Frontal cortex (tissue), 4 donors: Measurements from ENCODE around the gene SUSD3. TPM values are rescaled to one million over a fixed set of nuclear protein-coding genes. Genes with fewer than 3 reads are reported as not detected.

Experiments used
- DNase-seq, 2 donors: peaks; one replicate each; pipeline ENCODE4 v3.0.0; 2012; ENCODE audit warnings: low spot score in 2 of 2
- FAIRE-seq: peaks from 2 replicates; lab custom pipeline; 2012; peaks lifted over from hg19 to GRCh38; lab: Jason Lieb, UNC
- total RNA-seq: library from RNA; depleted of rRNA; stranded (reverse); fragments of >200 nt; gene quantifications from one replicate; pipeline ENCODE4 v1.2.3, GENCODE V29; 2014
- donor health status: control.
- donor health status: control.
- donor health status: control.

The SUSD3 gene
- total RNA-seq, 1 donor from 2014 or later = 0.41 TPM

DNA sequence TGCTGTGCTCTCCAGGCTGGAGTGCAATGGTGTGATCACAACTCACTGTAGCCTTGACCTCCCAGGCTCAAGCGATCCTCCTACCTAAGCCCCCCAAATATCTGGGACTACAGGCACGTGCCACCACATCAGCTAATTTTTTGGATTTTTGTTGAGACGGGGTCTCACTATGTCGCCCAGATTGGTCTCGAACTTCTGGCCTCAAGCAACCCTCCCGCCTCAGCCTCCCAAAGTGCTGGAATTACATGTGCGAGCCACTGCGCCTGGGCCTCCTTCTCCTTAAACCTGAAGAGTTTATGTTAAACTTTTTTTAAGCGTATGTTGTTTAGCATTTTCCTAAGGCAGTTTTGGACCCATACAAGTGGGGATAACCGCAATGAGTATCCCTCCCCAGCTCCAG lies 30.8 kb upstream of the SUSD3 start:
- FAIRE-seq (no peak), DNase-seq (no peak)

DNA sequence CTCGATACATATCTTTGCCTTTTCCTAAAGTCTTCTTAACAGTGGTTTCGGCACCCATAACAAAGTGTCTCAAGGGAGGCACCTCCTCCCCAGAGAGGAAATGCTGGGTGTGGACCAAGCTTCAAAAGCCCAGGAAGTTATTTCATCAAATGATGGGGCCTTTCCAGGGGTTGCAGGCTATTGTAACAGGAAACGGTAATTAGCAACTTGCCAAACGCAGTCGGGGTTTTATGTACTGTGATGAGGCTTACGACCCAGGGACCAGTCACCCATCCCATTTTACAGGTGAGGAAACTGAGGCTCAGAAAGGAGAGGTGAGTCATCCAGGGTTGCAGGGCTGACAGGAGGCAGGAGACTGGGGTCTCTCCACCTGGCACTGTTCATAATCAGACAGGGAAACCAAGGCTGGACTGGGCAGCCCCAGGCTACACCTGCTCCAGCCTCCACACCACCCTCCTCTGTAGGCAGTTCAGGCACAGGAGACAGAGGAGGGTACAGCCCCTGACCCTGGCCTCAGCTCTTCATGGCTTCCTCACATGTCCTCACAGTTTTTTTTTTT lies 30.0 kb upstream of the SUSD3 start:
- DNase-seq (no peak), FAIRE-seq (no peak)

DNA sequence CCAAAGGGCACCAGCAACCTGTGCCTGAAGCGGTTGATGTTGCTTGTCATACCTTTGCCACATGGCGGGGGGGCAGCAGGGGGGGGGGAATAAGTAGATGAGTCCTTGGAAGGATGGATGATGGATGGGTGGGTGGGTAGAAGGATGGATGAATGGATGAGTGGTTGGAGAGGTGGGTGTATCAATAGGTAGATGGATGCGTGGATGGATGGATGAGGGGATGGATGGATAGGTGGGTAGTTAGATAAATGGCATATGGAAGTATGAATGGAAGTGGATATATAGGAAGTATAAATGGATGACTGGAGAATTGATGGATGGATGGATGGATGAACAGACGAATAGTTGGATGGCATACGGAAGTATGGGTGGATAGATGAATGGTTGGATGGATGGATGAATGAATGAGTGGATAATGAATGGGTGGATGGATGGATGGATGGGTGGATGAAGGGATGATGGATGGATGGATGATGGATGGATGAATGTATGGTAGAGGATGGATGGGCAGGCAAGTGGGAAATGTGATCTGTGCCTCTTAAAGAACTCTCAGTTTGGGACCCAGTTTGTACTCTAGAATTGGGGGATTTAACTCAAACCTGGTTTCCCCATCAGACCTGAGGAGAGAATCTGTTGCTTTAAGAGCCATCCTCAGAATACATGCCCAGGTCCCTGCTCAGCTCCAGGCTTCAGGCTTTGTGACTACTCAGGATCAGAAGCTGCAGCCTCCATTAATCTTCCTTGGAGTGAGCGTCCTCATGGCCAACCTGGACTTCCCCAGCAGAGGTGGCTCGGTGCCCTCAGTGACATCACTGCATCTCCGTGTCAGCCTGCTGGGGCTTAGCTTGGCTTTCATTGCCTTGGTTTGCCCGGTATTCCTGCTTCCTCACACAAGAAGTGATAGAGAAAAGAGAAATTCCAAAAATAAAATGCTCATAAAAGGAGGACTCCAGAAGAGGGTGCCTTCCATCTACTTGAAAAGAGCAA lies 27.6 kb upstream of the SUSD3 start:
- DNase-seq = no peak
- no peak for FAIRE-seq

- FAIRE-seq (no peak), DNase-seq (no peak)
These were observed 26.7 kb upstream of the SUSD3 start for GRCh38 chr9:93031629-93032430.

- DNase-seq (no peak), FAIRE-seq (no peak)
These were observed 26.0 kb upstream of the SUSD3 start for GRCh38 chr9:93032545-93032944.

DNA sequence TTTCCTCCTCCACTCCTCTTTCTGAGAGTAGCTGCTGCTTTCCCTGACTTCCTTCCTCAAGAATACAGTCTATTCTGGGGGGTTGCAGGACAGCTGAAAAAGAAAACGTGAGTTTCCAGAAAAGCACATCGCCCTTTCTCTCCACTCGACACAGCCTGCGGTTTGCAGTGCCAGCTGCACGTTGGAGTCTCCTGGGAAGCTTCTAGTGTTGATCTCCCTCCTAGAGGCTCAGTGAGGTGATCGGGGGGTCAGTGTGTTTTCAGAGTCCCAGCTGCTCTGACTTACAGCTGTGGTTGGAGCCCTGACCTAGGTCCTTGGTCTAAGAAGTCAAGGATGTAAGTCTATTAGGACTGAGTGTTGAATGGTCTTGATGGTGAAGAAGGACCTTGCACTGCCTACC lies 25.0 kb upstream of the SUSD3 start:
- FAIRE-seq (no peak), DNase-seq (no peak)

DNA sequence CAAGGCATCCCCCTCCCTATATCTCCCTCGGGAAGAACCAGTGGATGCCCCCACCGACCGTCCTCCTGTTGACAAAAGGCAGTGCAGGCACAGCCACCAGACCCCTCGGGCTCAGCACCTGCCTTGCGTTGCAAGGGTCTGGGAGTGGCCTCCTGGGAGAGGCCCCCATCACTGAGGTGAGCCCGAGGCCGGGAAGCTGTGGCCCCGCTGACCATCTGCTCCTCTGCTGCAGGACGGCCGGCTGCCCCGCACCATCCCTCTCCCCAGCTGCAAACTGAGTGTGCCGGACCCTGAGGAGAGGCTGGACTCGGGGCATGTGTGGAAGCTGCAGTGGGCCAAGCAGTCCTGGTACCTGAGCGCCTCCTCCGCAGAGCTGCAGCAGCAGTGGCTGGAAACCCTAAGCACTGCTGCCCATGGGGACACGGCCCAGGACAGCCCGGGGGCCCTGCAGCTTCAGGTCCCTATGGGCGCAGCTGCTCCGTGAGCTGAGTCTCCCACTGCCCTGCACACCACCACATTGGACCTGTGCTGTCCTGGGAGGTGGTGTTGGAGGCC lies 23.3 kb upstream of the SUSD3 start:
- no peak for FAIRE-seq

DNA sequence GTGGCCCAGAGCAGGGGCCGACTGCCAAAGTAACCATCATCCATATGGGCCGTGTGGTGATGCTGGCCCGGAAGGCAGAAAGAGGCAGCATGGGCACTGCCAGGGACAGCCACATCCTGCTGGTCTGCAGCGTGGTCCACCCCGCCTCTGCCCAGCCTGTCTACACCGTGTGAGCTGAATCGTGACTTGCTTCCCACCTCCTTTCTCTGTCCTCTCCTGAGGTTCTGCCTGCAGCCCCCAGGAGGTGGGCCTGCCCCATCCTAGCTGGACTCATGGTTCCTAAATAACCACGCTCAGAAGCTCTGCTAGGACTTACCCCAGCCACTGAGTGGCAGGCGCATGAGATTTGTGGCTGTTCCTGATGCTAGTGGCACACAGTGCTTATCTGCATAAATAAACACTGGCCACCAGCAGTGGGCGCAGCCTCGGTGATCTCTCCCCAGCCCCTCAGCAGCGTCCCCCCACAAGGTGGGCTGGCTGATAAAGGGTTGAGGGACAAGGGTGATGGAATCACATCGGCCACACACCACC lies 22.6 kb upstream of the SUSD3 start:
- no peak for DNase-seq
- FAIRE-seq = no peak

More for the DNA sequence above, 23.3 kb upstream of the SUSD3 start:
- DNase-seq = no peak

DNA sequence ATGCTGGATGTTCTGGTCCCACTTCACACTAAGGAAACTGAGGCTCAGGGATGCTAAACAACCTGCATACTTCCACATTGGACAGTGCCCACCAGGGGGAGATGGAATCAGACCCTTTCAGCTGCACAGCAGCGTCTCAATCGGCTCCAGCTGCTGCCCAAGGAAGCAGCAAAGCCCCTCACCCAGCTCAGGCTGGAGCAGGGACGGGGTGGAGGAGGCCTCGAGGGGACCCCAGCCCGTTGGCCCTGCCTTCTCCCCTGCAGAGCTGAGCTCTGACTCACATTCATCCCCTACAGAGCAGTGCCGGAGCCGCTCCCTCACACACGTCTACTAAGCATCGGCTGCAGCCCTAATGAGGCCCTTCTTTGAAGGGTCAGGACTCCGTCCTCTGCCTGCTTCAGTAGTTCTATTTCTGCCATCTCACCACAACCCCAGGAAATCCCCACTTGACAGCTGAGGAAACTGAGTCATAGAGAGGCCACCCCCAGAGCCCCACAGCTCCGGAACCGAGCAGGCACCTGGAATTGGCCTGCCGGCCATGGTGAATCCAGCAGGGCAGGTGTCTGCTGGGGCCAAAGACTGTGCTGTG lies 21.5 kb upstream of the SUSD3 start:
- no peak for FAIRE-seq

GRCh38 chr9:93037476-93037971 lies 21.0 kb upstream of the SUSD3 start:
- FAIRE-seq (no peak), DNase-seq (no peak)

More for the DNA sequence above, 21.5 kb upstream of the SUSD3 start:
- no peak for DNase-seq

DNA sequence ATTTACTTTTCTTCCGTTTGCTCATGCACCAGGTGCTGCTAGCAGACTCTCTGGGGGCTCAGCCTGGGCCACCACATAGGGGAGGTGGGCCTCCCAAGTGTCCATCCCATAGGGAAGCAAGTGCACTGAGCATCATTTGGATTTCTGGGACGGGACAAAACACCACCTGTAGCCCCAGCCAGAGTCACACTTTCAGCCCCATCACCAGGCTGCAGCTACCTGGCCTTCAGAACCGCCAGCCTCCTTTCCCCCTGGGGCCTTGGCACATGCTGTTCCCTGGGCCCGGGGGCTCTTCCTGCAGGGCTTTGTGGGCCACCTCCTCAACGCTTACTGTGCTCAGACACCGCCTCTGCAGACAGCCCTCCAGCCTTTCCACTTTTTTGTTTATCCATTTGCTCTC lies 19.6 kb upstream of the SUSD3 start:
- no peak for FAIRE-seq

DNA sequence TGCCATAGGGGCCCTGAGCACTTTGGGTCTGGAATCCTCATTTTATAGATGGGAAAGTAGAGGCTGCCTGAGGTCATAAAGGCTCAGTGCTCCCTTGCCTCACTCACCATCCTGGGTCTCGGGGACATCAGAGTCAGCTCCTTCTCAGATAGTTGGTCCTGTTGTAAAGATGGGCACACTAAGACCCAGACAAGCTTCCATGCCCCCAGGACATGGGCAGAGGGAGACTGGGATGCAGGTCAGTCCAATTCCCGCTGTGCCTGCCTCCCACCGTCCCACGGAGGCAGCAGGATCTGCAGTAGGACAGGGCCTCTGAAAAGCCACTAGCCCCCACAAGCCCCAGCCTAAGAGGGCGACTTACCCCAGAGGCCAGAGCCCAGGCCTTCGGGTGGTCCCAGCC lies 19.0 kb upstream of the SUSD3 start:
- no peak for DNase-seq
- FAIRE-seq = no peak

More for the DNA sequence above, 19.6 kb upstream of the SUSD3 start:
- DNase-seq = no peak

DNA sequence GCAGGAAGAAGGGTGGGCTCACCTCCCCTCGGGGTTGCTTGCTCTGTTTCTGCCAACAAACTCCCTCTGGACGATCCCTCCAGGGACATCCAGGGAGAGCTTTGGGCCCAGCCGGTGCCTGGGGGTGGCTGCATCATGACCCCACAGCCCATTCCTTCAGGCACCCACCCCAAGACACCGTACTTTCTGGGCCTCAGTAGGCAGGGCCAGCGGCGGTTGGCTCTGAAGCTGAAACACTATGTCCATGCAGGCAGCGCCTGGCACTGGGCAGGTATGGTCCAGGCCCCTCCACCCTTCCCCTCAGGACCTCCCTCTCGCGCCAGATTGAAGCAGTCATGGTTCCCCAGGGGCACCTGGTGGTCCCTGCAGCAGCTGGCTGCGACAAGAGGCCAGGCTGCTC lies 18.5 kb upstream of the SUSD3 start:
- DNase-seq (no peak), FAIRE-seq (no peak)

DNA sequence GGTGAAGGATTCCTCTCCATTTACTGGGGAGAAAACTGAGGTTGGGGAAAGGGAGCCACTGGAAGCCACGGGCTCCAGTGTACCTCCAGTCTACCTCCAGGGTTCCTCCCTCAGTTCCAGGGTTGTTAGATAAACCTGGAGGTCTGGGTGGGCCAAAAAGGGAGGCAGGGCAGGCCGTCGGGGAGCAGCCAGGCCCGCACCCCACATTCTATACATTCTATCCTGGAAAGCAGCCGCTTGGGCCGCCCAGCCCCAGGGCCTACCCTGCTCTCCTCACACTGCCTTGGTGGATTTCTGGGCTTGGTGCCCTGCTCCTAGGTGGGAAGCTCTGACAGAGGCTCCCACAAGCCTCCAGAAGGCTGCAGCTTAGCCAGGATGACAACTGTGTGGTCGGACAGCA lies 18.1 kb upstream of the SUSD3 start:
- no peak for DNase-seq
- no peak for FAIRE-seq

DNA sequence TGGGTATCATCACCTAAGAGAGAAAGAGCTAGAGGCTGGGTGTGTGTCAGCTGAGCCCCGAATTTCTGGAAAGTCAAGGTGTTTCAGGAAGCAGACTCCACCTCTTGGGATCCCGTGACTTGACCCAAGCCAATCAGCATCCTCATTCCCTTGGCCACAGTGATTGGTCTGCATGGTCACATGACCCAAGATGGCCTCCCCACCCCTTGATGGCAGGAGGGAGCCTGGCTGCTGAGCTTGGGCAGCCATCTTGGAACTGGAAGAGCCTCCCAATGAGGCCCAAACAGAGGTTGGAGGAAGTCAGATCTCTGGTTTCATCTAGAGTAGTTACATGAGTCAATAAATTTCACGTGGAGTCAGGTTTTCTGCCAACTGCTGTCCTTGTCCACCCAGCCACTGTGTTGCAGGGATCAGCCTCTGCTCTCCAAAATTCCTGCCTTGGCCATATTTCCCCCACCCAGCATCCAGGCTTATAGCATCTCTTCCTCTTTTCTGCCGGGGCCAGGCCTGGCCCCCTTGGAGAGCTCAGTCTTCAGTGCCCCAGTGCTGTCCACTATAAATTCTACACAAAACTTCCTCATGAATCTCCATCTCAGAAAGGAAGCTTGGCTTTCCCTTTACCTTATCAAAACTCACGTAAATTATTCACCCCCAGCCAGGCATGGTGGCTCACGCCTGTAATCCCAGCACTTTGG lies 17.2 kb upstream of the SUSD3 start:
- no peak for DNase-seq
- no peak for FAIRE-seq

- no peak for DNase-seq
- no peak for FAIRE-seq
These were observed 15.4 kb upstream of the SUSD3 start for GRCh38 chr9:93043122-93043521.

DNA sequence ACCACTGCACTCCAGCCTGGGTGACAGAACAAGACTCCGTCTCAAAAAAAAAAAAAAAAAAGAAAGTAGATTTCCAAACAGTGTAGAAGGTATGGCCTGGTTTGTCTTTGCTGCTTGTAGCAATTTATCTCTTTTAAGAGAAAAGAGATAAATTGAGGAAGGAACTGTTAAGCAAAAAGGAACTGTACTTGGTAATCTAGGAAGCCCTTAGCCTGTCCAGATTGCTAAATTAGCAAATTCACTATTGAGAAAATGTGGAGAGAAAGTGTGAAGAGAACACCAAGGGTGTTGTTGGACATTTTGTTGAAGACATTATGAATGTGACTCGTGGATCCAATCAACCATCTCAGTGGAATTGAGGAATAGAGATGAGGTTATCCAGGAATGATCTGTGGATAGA lies 13.0 kb upstream of the SUSD3 start:
- FAIRE-seq = no peak
- DNase-seq = no peak

DNA sequence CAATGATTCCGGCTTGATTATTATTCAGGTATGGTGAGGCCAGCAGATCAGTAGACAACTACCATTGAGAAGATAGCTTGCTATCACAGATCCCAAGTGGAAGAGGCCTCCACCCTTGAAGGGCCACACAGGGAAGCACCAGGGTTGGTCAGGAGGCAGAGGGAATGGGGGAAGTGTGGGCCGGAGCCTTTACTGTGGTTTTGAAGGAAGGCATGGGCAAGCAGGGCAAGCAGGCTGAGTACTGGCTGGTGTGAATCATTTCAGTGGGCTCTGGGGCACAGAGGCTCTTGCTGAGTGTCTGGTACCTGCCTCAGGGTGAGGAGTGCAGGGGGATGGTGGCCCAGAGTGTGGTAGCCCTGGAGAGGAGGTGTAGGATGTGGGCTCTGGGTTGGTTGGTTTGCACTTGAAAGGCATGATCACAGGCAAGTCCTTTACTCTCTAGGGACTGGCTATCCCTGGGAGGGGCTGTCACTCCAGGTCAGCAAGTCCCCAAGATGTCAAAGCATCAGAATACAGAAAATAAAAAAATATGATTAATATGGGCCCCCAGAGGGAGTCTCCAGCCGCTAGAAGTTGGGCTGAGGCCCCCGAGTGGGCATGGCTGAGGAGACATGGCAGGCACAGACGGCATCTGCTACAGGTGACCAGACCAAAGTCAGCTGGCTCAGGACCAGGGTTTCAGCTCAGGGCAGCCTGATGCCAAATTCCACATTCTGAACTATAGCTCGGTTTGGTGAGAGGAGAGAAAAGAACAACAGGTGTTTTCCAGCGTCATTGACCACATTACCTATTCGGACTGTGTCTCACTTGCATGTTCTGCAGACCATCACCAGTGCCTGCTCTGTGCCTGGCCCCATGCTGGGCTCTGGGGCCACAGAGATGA lies 9.7 kb upstream of the SUSD3 start:
- FAIRE-seq (no peak), DNase-seq (no peak)
